Measurements from ENCODE around the gene PITPNM3. TPM values are rescaled to one million over a fixed set of nuclear protein-coding genes. Genes with fewer than 3 reads are reported as not detected.
A peak's percentile ranks its signal among the peaks of the same experiment; 100 is the strongest.

The PITPNM3 gene
- total RNA-seq, 1 donor from 2014 or later = 13.9 TPM

GRCh38 chr17:6551356-6551755, 5.0 kb downstream of the PITPNM3 start:
- no peak for DNase-seq

GRCh38 chr17:6549384-6550036, 6.8 kb downstream of the PITPNM3 start:
- no peak for DNase-seq

DNA sequence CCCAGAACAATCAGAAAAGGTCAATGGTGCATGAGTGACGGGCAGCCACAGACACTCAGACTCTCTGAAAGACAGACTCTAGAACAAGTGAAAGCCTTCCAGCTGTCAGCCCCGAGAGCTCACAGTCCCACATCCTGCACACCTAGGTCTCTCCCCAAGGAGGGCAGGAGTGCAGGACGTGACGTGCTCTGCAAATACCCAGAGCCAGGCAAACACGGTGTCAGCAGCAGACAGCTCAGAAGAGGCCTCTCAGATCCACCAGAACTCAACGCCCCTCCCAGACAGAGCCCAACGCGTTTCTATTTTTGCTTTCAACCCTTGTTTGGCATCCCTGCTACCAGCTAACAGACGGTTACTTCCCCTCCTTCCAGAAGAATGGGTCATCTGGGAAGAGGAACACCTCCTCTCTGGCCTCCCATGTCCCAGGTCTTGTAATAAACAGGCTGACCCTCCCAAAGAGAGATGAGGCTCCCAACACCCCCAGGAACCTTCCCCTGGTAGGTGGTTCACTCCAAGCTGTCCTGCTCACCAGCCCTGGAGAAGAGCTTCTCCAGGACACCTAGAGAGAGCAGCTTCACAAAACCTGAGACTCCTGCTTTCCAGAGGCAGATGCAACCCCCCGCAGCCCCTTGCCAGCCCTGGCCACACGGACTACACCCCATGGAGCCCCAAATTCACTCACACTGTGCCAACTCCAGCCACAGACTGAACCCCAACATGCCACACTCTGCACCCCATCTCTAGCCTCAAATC, 7.6 kb downstream of the PITPNM3 start:
- DNase-seq = peak; percentile 47

DNA sequence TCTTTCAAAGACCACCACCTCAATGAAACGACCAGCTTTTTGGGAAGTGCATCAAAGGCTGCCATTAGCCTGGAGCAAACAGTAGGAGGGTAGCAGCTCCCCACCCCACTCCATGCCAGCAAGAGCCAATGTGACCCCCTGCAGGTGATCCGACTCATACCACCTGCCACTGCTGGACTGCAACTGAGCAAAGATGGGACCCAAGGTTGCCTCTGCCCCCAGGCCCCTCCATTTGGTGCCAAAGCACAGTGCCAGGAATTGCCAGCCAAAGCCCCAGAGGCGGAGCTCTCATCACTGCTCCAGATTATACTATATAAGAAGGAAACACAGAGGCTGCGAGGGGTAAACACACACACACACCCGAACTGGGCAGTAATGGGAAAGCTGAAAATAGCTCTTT, 8.3 kb downstream of the PITPNM3 start:
- DNase-seq = no peak

- no peak for DNase-seq
These were observed 9.0 kb downstream of the PITPNM3 start for GRCh38 chr17:6547336-6547735.

GRCh38 chr17:6546069-6546718, 10.2 kb downstream of the PITPNM3 start:
- DNase-seq = no peak

GRCh38 chr17:6545291-6545690, 11.1 kb downstream of the PITPNM3 start:
- no peak for DNase-seq

- DNase-seq = no peak
These were observed 12.4 kb downstream of the PITPNM3 start for GRCh38 chr17:6544011-6544370.

DNA sequence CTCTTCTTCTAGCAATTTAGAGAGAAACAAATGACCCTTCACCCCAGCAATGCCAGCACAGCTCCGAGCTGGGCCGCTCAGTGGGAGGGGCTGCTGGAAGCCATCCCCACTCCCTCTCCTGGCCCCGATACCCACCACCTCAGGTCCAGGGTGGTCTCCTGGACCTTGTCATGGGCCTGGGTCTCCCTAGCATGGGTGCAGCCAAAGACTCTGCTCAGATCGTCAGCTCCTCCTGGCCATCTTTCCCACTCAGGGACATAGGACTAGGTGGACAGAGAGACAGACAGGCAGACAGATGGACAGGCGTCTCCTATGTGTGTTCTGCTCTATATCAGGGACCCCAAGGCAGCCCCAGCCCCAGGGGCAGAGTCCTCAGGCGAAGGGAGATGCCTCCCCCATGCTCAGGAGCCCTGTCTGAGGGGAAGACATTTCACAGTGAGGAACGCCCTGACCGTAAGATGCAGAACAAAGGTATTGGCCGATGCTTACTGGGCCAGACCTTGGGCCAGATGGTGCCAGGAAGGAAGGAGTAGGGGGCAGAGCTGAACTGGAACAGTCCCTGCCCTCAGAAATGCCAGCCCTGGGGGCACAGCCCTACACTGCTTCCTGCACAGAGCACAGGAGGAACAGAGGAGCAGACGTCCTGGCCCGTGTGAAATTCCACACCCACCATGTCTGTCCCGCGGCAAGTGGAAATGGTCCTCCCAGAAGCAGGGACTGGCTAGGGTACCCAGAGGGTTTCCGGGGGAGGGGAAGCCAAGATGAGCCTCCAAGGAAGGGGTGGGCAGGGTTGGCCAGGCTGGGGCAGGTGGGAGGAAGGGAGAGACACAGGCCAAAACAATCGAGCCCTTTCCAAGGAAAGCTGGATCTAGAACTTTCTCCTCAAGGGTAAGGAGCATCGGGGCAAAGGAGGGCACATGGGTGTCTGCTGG, 13.0 kb downstream of the PITPNM3 start:
- DNase-seq = no peak

DNA sequence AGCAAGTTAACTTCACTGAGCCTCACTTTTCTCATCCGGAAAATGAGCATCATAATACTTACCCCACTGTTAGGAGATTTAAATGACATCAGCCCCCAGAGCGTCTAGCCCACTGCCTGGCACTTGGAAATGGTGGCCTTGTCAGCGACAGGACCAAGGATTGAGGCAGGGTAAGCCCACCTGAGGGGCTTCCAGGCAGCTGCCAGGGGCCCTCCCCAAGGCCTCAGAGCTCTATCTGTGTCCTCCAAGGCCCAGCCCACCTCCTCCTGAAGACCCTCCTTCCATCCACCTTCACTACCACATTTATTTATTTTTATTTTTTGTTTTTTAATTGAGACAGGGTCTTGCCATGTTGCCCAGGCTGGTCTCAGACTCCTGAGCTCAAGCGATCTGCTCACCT, 13.8 kb downstream of the PITPNM3 start:
- DNase-seq = no peak

DNA sequence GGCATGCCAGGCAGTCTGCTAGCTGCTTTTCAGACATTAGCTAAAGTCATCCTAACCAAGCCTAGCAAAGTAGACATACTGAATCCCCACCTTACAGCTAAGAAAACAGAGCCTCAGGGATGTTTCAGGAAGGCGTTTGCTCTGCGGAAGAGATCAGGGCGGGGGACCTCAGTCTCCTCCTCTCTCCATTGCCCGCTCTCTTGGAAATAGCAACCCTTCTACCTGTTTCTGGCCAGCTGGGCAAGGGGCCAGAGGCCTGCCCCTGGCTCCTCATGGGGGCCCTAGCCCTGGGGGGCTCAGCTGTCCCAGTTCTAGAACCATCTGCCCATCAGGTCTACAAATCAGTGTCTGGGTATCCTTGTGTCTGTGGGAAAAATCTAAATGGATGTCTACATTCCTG, 14.5 kb downstream of the PITPNM3 start:
- no peak for DNase-seq

- no peak for DNase-seq
These were observed 16.5 kb downstream of the PITPNM3 start for GRCh38 chr17:6539871-6540270.

DNA sequence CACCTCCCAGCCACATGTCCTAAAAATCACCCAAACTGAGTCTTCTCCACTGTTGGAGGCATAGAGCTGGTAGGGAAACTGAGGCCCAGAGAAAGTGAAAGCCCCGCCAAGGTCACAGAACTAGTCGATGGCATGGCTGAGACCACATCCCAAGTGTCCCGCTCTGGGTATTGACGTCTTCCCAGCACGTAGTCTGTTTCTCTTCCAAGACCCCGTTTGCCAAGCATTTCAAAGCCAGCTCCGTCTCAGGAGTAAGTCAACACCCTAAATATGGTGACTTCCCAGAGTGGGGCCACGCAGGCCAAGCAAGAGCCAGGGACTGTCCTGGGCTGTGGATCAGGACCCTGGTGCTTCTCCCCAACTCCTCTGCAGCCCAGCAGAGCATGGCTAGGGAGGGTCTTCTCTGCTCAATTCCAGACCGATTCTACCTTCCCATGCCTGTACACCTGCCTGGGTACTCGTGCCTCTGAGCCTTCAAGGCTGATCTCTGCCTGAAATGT, 19.7 kb downstream of the PITPNM3 start:
- DNase-seq = no peak

DNA sequence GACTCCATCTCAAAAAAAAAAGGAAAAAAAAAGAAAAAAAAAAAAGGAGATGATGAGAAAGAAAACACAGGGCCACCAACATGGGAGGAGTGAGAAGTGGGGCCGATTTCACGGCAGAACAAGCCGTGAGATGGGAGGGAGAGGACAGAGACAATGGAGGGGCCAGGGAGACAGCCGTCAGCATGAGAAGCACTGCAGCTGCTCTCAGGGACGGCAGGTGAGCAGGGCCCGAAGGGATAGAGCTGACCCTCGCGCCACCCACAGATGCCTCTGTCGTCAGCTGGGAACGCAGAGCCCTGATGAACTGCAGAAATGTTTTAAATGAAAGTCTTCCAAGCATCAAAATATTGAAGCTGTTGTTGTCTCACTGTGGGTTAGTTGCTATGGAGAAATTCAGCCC, 20.3 kb downstream of the PITPNM3 start:
- no peak for DNase-seq

GRCh38 chr17:6534846-6535514, 21.4 kb downstream of the PITPNM3 start:
- no peak for DNase-seq

DNA sequence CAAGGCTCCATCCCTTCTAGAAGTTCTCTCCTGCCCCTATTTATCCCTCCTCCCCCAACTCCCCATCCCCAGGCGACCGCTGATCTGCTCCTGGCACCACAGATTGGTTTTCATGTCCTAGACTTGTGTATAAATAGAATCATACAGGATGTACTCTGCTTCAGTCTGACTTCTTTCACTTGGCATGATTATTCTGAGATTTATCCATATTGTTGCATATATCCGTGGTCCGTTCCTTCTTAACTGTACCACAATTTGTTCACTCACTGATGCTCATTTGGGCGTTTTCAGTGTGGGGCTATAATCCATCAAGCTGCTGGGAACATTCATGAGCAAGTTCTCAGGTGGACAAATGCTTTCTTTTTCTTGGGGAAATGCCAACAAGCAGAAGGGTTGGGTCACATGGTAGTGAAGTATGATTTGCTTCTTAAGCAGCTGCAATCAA, 23.9 kb downstream of the PITPNM3 start:
- no peak for DNase-seq

GRCh38 chr17:6531575-6531974, 24.8 kb downstream of the PITPNM3 start:
- DNase-seq = no peak

- DNase-seq = no peak
These were observed 25.9 kb downstream of the PITPNM3 start for GRCh38 chr17:6530324-6530920.

DNA sequence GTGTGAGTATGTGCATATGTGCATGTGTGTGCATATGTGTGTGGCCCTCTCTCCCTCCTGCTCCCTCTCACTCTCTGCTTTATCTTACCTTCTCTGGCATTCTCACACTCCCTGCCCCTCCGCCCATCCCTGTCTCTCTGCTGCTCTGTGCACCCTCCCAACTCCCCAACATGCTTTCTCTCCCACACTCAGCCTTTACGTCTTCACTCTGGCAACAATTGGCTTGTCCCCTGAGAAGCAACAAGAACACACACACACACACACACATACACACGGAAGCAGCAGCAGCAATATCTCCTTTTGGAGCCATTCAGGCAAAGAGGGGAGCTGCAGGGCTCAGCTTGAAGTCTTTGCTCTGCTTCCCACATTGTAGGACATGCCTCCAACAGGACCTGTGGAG, 27.8 kb downstream of the PITPNM3 start:
- DNase-seq = peak; percentile 70

DNA sequence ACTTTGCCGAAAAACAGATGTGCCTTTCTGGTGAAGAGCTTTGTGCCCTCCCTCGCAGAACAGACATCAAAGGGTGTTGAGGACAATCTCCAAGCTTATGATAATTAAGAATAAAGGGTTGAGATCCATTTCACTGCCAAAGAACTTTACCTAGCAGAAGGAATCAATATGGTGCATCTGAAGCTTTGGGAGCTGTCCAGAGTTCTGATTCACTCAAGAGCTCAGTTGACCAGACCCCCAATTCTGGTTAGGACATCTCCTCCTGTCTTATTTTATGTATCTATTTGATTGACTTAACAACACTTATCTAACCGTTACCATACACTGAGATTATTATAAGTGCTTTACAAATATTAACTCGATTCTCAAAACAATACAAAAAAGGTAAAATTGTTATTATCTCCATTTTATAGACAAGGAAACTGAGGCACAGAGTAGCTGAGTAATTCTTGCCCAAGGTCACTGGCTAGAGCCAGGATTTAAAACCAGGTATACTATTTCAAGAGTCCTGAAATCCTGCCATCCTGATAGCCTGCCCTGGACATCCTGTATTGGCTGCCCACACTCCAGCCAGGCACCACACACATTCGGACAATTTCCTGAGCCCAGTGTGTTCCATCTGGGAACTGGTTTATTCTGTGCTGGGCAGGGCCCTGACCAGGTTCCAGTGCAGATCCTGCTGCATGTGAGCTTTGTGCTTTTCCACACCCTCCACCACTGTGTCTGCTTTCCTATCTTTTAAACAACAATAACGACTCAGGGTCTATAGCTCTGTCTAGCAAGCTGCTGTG, 29.8 kb downstream of the PITPNM3 start:
- DNase-seq = no peak
